CD4-positive, CD25-positive, alpha-beta regulatory T cell (primary cell): Measurements from ENCODE around the gene UBN1. TPM values are rescaled to one million over a fixed set of nuclear protein-coding genes. Genes with fewer than 3 reads are reported as not detected.

Experiments
- ATAC-seq, 2 donors: fragments of 150-1000 bp; cut with Tn5 transposase; one replicate each; pipeline ENCODE4 v1.10.0; 2021; ENCODE audit warnings: low read depth in 2 of 2, moderate number of reproducible peaks in 2 of 2, moderate library complexity in 1 of 2
- DNase-seq, 3 donors: peaks; one replicate each; pipeline versions ENCODE4 v3.0.0 to v3.0.0-alpha.2; 2012 to 2022; ENCODE audit warnings: mixed read lengths in 1 of 3
- H3K27ac ChIP-seq: one replicate; pipeline ENCODE4 v1.7.0; 2013; ENCODE audit warnings: mild to moderate bottlenecking, low read length; ENCODE audit not compliant: insufficient read depth, poor library complexity, severe bottlenecking
- H3K27me3 ChIP-seq: one replicate; pipeline ENCODE4 v1.7.0; 2013; ENCODE audit warnings: low read length; ENCODE audit not compliant: control insufficient read depth, insufficient read depth
- H3K36me3 ChIP-seq: one replicate; pipeline ENCODE4 v1.7.0; 2013; ENCODE audit warnings: mild to moderate bottlenecking, low read length, moderate library complexity; ENCODE audit not compliant: control insufficient read depth, insufficient read depth
- H3K4me1 ChIP-seq: 2 replicates; pipeline ENCODE4 v1.7.0; 2013; ENCODE audit warnings: mild to moderate bottlenecking, low read length; ENCODE audit not compliant: insufficient read depth, control insufficient read depth, poor library complexity, severe bottlenecking
- H3K4me3 ChIP-seq: one replicate; pipeline ENCODE4 v1.7.0; 2013; ENCODE audit warnings: low read depth, mild to moderate bottlenecking, low read length, moderate library complexity
- H3K9me3 ChIP-seq, 2 experiments: 1 replicate in 1 of 2; 2 replicates in 1 of 2; pipeline ENCODE4 v1.7.0; 2013; ENCODE audit warnings: low read length in 2 of 2, mild to moderate bottlenecking in 1 of 2, moderate library complexity in 1 of 2; ENCODE audit not compliant: control insufficient read depth in 2 of 2
- H3K27ac Mint-ChIP-seq, 3 donors: one replicate each; pipeline ENCODE4 v1.8.0; 2020 to 2022; ENCODE audit warnings: mild to moderate bottlenecking in 3 of 3, mixed read lengths in 3 of 3, moderate library complexity in 2 of 3
- H3K27me3 Mint-ChIP-seq: one replicate; pipeline ENCODE4 v1.8.0; 2022; ENCODE audit warnings: mild to moderate bottlenecking, mixed read lengths
- H3K36me3 Mint-ChIP-seq: one replicate; pipeline ENCODE4 v1.8.0; 2020; ENCODE audit warnings: mixed read lengths
- H3K4me1 Mint-ChIP-seq, 4 donors: one replicate each; pipeline ENCODE4 v1.8.0; 2020 to 2022; ENCODE audit warnings: mixed read lengths in 4 of 4, mild to moderate bottlenecking in 1 of 4
- H3K4me3 Mint-ChIP-seq, 4 donors: one replicate each; pipeline ENCODE4 v1.8.0; 2020 to 2022; ENCODE audit warnings: mild to moderate bottlenecking in 4 of 4, mixed read lengths in 4 of 4, moderate library complexity in 3 of 4
- H3K9me3 Mint-ChIP-seq, 7 donors: one replicate each; pipeline ENCODE4 v1.8.0; 2020 to 2022; ENCODE audit warnings: mixed read lengths in 7 of 7, mild to moderate bottlenecking in 3 of 7, moderate library complexity in 2 of 7
- polyA plus RNA-seq, 4 donors: library from polyadenylated mRNA; unstranded; fragments of 300-500 nt; fragmentation: Illumina TruSeq; gene quantifications; one replicate each; pipeline ENCODE4 v1.2.3, GENCODE V29; 2021
- total RNA-seq: library from RNA; stranded (reverse); gene quantifications from one replicate; pipeline ENCODE4 v1.2.3, GENCODE V29; 2022

UBN1 gene
- total and polyA plus RNA-seq, 5 donors from 2014 or later, result 10.8 to 65.3 (median 11.4) TPM

- no peak overlapping the region for H3K27ac ChIP-seq
- Mint-ChIP-seq H3K4me1 (no peaks in the 10 kb centered on the region), H3K36me3 (no peaks in the 10 kb centered on the region), H3K4me3 (peak overlapping the region in 1 of 4 donors; percentile 46), H3K27me3 (peaks cover 23% of the 10 kb centered on the region), H3K9me3 (no peaks in the 10 kb centered on the region), H3K27ac (no peak overlapping the region)
- no peaks in the 10 kb centered on the region for H3K36me3 ChIP-seq
- ATAC-seq, result no peak
- no peaks in the 10 kb centered on the region for H3K4me1 ChIP-seq
- no peaks in the 10 kb centered on the region for H3K9me3 ChIP-seq
- H3K4me3 ChIP-seq, result no peak overlapping the region
- H3K27me3 ChIP-seq, result no peaks in the 10 kb centered on the region
- no peak for DNase-seq
Observed at GRCh38 chr16:4904108-4904941, 57.0 kb downstream of the UBN1 start.

DNA sequence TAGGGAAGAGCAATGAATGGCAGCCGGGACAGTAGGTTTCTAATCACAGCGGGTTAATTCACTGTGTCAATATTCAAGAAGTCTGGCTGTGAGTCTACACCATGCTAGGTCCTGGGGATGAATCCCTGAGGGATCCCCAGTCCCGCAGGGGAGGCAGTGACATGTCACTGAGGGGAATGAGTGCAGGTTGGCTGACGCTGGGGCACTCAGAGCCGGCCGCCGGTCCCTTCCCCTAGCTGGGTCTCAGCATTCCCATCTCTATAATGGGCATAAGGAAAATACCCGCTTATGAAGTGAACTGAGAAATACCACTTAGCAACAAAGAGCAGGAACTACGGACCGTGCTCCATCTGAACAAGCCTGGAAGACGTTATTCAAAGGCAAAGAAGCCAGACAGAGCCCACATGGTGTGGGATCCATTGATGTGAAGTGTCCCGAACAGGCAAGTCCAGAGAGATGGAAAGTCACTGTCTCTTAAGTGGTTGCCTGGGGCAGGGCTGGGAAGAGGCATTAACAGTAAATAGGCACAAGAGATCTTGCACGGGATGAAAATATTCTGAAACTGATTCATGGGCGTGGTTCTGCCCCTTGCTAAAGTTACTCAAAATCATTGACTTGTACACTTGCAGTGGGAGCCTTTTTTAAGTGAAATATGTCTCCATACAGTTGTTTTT is 57.8 kb downstream of the UBN1 start:
- Mint-ChIP-seq H3K27ac (no peak overlapping the region), H3K27me3 (peaks cover 23% of the 10 kb centered on the region)

DNA sequence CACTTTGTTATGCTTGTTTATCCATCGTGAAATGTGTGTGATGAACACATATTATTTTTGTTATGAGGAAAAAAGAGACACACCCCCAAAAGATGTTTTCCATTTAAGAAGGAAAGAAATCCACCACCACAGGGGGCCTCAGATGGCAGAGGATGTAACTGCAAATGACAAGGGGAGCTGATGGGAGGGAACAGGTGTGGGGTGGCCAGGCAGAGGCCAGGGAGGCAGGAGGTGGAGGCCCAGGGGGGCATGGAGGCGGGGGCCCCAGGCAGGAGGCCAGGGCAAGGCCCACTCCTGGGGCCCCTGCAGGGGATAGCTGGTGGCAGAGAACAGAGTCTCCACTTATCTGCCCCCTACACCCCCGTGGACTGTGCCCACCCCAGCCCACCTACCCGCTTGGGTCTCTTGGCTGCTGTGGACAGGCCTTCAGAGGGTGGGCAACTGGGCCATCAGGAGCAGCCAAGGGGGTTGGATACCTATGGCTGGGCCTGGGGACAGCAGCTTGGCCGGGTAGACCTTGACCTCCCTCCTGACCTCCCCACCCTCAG is 61.6 kb downstream of the UBN1 start:
- ATAC-seq (no peak), DNase-seq (no peak)
- H3K9me3 Mint-ChIP-seq, result no peaks in the 10 kb centered on the region
- Histone ChIP-seq H3K4me1 (no peaks in the 10 kb centered on the region), H3K27ac (no peak overlapping the region), H3K27me3 (no peaks in the 10 kb centered on the region), H3K36me3 (no peaks in the 10 kb centered on the region), H3K9me3 (no peaks in the 10 kb centered on the region), H3K4me3 (no peak overlapping the region)
- no peaks in the 10 kb centered on the region for H3K4me1 Mint-ChIP-seq
- H3K27ac Mint-ChIP-seq, result no peak overlapping the region
- H3K4me3 Mint-ChIP-seq, result no peak overlapping the region
- no peaks in the 10 kb centered on the region for H3K36me3 Mint-ChIP-seq
- H3K27me3 Mint-ChIP-seq, result peaks cover 17% of the 10 kb centered on the region

More for the DNA sequence above, 57.8 kb downstream of the UBN1 start:
- H3K4me1 Mint-ChIP-seq, result no peaks in the 10 kb centered on the region
- Histone ChIP-seq H3K27me3 (no peaks in the 10 kb centered on the region), H3K9me3 (no peaks in the 10 kb centered on the region), H3K36me3 (no peaks in the 10 kb centered on the region), H3K4me1 (no peaks in the 10 kb centered on the region), H3K4me3 (no peak overlapping the region), H3K27ac (no peak overlapping the region)
- H3K9me3 Mint-ChIP-seq, result no peaks in the 10 kb centered on the region
- ATAC-seq (no peak), DNase-seq (no peak)
- no peaks in the 10 kb centered on the region for H3K36me3 Mint-ChIP-seq
- H3K4me3 Mint-ChIP-seq, result no peak overlapping the region

- Mint-ChIP-seq H3K27me3 (peaks cover 10% of the 10 kb centered on the region), H3K4me3 (no peak overlapping the region), H3K27ac (no peak overlapping the region), H3K9me3 (no peaks in the 10 kb centered on the region), H3K36me3 (no peaks in the 10 kb centered on the region), H3K4me1 (no peaks in the 10 kb centered on the region)
- H3K4me1 ChIP-seq, result no peaks in the 10 kb centered on the region
- no peaks in the 10 kb centered on the region for H3K36me3 ChIP-seq
- DNase-seq (no peak), ATAC-seq (no peak)
- no peaks in the 10 kb centered on the region for H3K27me3 ChIP-seq
- no peaks in the 10 kb centered on the region for H3K9me3 ChIP-seq
- no peak overlapping the region for H3K27ac ChIP-seq
- no peak overlapping the region for H3K4me3 ChIP-seq
Observed at GRCh38 chr16:4909825-4910224, 62.5 kb downstream of the UBN1 start.

DNA sequence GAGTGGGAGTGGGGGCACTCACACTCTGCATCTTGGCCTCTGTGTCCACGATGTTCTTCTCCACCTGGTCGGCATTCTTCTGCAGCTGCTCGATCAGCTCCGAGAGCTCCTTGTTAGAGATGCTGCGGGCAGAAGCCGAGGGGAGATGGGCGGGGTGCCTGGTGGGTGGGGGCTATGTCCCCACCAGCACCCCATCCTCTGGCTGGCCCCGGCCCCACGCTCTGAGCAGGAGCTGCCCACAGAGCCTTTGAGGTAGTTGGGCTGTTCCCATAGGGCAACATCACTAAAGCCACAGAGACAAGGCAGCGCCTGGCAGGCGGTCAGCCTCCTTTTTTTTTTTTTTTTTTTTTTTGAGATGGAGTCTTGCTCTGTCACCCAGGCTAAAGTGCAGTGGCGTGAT is 63.5 kb downstream of the UBN1 start:
- Mint-ChIP-seq H3K36me3 (no peaks in the 10 kb centered on the region), H3K27me3 (no peaks in the 10 kb centered on the region), H3K4me3 (no peak overlapping the region), H3K9me3 (no peaks in the 10 kb centered on the region), H3K4me1 (no peaks in the 10 kb centered on the region), H3K27ac (no peak overlapping the region)
- DNase-seq (no peak), ATAC-seq (no peak)
- no peaks in the 10 kb centered on the region for H3K36me3 ChIP-seq
- H3K4me3 ChIP-seq, result no peak overlapping the region
- H3K9me3 ChIP-seq, result no peaks in the 10 kb centered on the region
- H3K27ac ChIP-seq, result no peak overlapping the region
- no peaks in the 10 kb centered on the region for H3K4me1 ChIP-seq
- H3K27me3 ChIP-seq, result no peaks in the 10 kb centered on the region

- no peaks in the 10 kb centered on the region for H3K4me1 ChIP-seq
- no peaks in the 10 kb centered on the region for H3K9me3 ChIP-seq
- no peaks in the 10 kb centered on the region for H3K36me3 Mint-ChIP-seq
- H3K36me3 ChIP-seq, result no peaks in the 10 kb centered on the region
- H3K27ac Mint-ChIP-seq, result no peak overlapping the region
- no peaks in the 10 kb centered on the region for H3K27me3 ChIP-seq
- H3K4me1 Mint-ChIP-seq, result no peaks in the 10 kb centered on the region
- ATAC-seq (no peak), DNase-seq (no peak)
- no peaks in the 10 kb centered on the region for H3K27me3 Mint-ChIP-seq
- H3K4me3 ChIP-seq, result no peak overlapping the region
- no peak overlapping the region for H3K4me3 Mint-ChIP-seq
- no peaks in the 10 kb centered on the region for H3K9me3 Mint-ChIP-seq
- no peak overlapping the region for H3K27ac ChIP-seq
Observed at GRCh38 chr16:4911970-4912386, 64.7 kb downstream of the UBN1 start.

GRCh38 chr16:4913130-4913773 is 66.0 kb downstream of the UBN1 start:
- Mint-ChIP-seq H3K27ac (no peak overlapping the region), H3K27me3 (no peaks in the 10 kb centered on the region), H3K9me3 (no peaks in the 10 kb centered on the region), H3K36me3 (no peaks in the 10 kb centered on the region), H3K4me1 (no peaks in the 10 kb centered on the region), H3K4me3 (peak overlapping the region in 1 of 4 donors; percentile 61)
- Histone ChIP-seq H3K27ac (no peak overlapping the region), H3K4me3 (no peak overlapping the region), H3K27me3 (no peaks in the 10 kb centered on the region), H3K4me1 (no peaks in the 10 kb centered on the region), H3K9me3 (no peaks in the 10 kb centered on the region), H3K36me3 (no peaks in the 10 kb centered on the region)
- ATAC-seq (no peak), DNase-seq (no peak)
